Mesothelial cell of epicardium (in vitro differentiated cells): ENCODE results near the gene MATK. TPM values are rescaled to one million over a fixed set of nuclear protein-coding genes. Genes with fewer than 3 reads are reported as not detected.

Source experiments
- DNase-seq, 2 experiments: peaks; one replicate each; pipeline ENCODE4 v3.0.0; 2021; ENCODE audit warnings: low spot score in 2 of 2; ENCODE audit not compliant: unreplicated experiment in 2 of 2
- H3K27ac Mint-ChIP-seq: 2 replicates; pipeline ENCODE4 v1.8.0; 2021; ENCODE audit warnings: mixed read lengths
- H3K27me3 Mint-ChIP-seq: 2 replicates; pipeline ENCODE4 v1.8.0; 2021; ENCODE audit warnings: low read depth, mixed read lengths
- H3K36me3 Mint-ChIP-seq: 2 replicates; pipeline ENCODE4 v1.8.0; 2021; ENCODE audit warnings: mixed read lengths
- H3K4me1 Mint-ChIP-seq: 2 replicates; pipeline ENCODE4 v1.8.0; 2021; ENCODE audit warnings: mixed read lengths
- H3K4me3 Mint-ChIP-seq: 2 replicates; pipeline ENCODE4 v1.8.0; 2021; ENCODE audit warnings: mild to moderate bottlenecking, moderate library complexity, mixed read lengths
- H3K9me3 Mint-ChIP-seq: 2 replicates; pipeline ENCODE4 v1.8.0; 2021; ENCODE audit warnings: mixed read lengths
- CTCF ChIP-seq: fragments of 200-600 bp; sonication (generic); IDR thresholded peaks from one replicate; pipeline ENCODE4 v1.5.0; 2021; ENCODE audit warnings: antibody characterized with exemption; ENCODE audit not compliant: unreplicated experiment
- total RNA-seq: library from RNA; stranded (reverse); gene quantifications from 3 replicates; pipeline ENCODE4 v1.2.1, GENCODE V29; 2021

MATK gene
- total RNA-seq, 1 donor from 2014 or later, result 3.7 TPM

- H3K27me3 Mint-ChIP-seq, result peaks cover 15% of the 10 kb centered on the region
- TF ChIP-seq CTCF, result no peak
- no peaks in the 10 kb centered on the region for H3K36me3 Mint-ChIP-seq
- H3K27ac Mint-ChIP-seq, result no peak overlapping the region
- H3K9me3 Mint-ChIP-seq, result no peaks in the 10 kb centered on the region
- no peak for DNase-seq
- H3K4me1 Mint-ChIP-seq, result no peaks in the 10 kb centered on the region
- H3K4me3 Mint-ChIP-seq, result no peak overlapping the region
Measured at GRCh38 chr19:3807574-3808354, 21.6 kb upstream of the MATK start.

GRCh38 chr19:3807131-3807480, 20.9 kb upstream of the MATK start:
- no peak overlapping the region for H3K4me3 Mint-ChIP-seq
- DNase-seq, result no peak

GRCh38 chr19:3805859-3806258, 19.7 kb upstream of the MATK start:
- peaks cover 33% of the 10 kb centered on the region for H3K27me3 Mint-ChIP-seq
- no peak overlapping the region for H3K27ac Mint-ChIP-seq
- no peaks in the 10 kb centered on the region for H3K9me3 Mint-ChIP-seq
- no peak overlapping the region for H3K4me3 Mint-ChIP-seq
- peaks cover 1% of the 10 kb centered on the region for H3K4me1 Mint-ChIP-seq
- TF ChIP-seq CTCF, result no peak
- H3K36me3 Mint-ChIP-seq, result no peaks in the 10 kb centered on the region
- no peak for DNase-seq

More at GRCh38 chr19:3807131-3807480, 20.9 kb upstream of the MATK start:
- no peaks in the 10 kb centered on the region for H3K4me1 Mint-ChIP-seq
- no peaks in the 10 kb centered on the region for H3K36me3 Mint-ChIP-seq
- H3K27ac Mint-ChIP-seq, result no peak overlapping the region
- TF ChIP-seq CTCF, result no peak
- peaks cover 20% of the 10 kb centered on the region for H3K27me3 Mint-ChIP-seq
- no peaks in the 10 kb centered on the region for H3K9me3 Mint-ChIP-seq

- Mint-ChIP-seq H3K36me3 (no peaks in the 10 kb centered on the region), H3K4me1 (peaks cover 1% of the 10 kb centered on the region), H3K9me3 (no peaks in the 10 kb centered on the region), H3K27ac (no peak overlapping the region), H3K27me3 (peaks cover 46% of the 10 kb centered on the region), H3K4me3 (no peak overlapping the region)
- no peak for DNase-seq
- no peak for TF ChIP-seq CTCF
Measured at GRCh38 chr19:3804429-3804828, 18.2 kb upstream of the MATK start.

- Mint-ChIP-seq H3K9me3 (no peaks in the 10 kb centered on the region), H3K36me3 (no peaks in the 10 kb centered on the region), H3K27me3 (peaks cover 50% of the 10 kb centered on the region), H3K27ac (no peak overlapping the region), H3K4me3 (no peak overlapping the region), H3K4me1 (peaks cover 1% of the 10 kb centered on the region)
- TF ChIP-seq CTCF, result no peak
- DNase-seq, result no peak
Measured at GRCh38 chr19:3803986-3804385, 17.8 kb upstream of the MATK start.
